AG09319 (cell line): Measurements from ENCODE around the gene CEP112.
"Not testable (repeated sequence)": the region's sequence is repeated elsewhere in the genome, so short reads cannot be mapped to it uniquely, and the experiment has no call there.

ENCODE experiments used
- DNase-seq: peaks from one replicate; pipeline ENCODE4 v3.0.0-alpha.2; 2010; ENCODE audit warnings: low read depth; ENCODE audit errors: extremely low read depth
- CTCF ChIP-seq: IDR thresholded peaks from 2 replicates; pipeline ENCODE4 v1.5.1; 2011; ENCODE audit warnings: low read depth, mild to moderate bottlenecking, inconsistent platforms, low read length, moderate library complexity

CEP112 gene

GRCh38 chr17:65852911-65853310 lies 339.0 kb downstream of the CEP112 start:
- TF ChIP-seq CTCF: no peak
- no peak for DNase-seq

DNA sequence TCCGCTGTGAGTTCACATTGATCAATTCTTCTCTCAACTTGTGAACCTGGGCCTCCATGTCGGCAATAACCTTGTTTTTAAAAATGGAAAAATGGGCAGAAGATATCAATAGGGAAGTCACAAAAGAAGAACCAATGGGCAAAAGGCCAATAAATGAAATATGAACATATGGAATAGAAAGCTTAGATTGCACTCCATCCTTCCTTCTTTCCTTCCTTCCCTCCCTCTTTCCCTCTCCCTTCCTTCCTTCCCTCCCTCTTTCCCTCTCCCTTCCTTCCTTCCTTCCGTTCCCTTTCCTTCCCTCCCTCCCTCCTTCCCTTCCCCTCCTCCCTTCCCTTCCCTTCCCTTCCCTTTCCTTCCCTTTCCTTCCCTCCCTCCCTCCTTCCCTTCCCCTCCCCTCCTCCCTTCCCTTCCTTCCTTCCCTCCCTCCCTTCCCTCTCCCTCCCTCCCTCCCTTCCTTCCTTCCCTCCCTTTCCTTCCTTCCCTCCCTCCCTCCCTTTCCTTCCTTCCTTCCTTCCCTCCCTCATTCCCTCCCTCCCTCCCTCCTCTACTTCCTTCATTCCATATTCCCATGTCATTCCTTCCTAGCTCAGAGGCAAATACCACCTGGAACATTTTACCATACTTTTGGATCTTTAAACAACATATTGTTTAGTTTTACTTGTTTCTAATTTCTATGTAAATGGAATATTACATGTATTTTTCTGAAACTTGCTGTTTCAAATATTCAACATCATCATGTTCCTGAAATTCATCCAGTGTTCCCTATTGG lies 339.8 kb downstream of the CEP112 start:
- TF ChIP-seq CTCF: no peak
- no peak for DNase-seq

- no peak for TF ChIP-seq CTCF
- DNase-seq: no peak
Observed at GRCh38 chr17:65850486-65850885, 341.4 kb downstream of the CEP112 start.

DNA sequence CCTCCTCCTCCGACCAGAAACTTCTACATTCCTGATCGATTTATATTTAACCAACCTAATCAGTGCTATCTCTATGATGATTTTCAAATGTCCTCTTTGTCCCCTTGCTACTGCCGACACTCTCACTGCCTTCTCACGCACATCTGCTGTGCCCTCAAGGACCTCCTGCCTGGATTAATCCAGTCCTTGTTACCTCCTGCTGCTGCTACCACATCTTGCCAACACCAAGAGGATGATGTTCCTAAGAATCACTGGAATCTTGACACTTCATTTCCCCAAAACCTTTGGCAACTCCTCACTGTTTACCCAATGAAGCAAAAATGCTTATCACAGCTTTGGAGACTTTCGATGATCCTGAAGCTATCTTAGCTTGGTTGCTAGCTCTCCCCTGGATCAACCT lies 343.2 kb downstream of the CEP112 start:
- TF ChIP-seq CTCF: no peak
- DNase-seq: no peak

DNA sequence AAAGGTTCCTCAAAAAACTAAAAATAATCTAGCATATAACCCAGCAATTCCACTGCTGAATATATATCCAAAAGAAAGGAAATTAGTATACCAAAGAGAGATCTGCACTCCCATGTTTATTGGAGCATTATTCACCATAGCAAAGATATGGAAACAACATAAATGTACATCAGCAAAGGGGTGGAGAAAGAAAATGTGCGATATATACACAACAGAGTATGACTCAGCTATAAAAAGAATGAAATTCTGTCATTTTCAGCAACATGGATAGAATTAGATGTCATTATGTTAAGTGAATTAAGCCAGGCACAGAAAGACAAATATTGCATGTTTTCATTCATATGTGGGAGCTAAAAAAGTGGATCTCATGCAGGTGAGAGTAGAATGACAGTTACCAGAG lies 350.8 kb downstream of the CEP112 start:
- TF ChIP-seq CTCF: no peak
- no peak for DNase-seq

- DNase-seq: not testable (repeated sequence)
Observed at GRCh38 chr17:65837232-65837631, 354.7 kb downstream of the CEP112 start.

DNA sequence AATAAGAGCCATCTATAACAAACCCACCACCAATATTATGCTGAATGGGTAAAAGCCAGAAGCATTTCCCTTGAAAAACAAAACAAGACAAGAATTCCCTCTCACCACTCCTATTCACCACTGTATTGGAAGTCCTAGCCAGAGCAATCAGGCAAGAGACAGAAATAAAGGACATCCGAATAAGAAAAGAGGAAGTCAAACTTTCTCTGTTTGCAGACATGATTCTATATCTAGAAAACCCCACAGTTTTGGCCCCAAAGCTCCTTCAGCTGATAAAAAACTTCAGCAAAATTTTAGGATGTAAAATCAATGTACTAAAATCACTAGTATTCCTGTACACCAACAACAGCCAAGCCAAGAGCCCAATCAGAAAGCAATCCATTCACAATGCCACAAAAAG lies 358.7 kb downstream of the CEP112 start:
- no peak for TF ChIP-seq CTCF
- no peak for DNase-seq

- DNase-seq: peak; percentile 7
- no peak for TF ChIP-seq CTCF
Observed at GRCh38 chr17:65830356-65830755, 361.6 kb downstream of the CEP112 start.

DNA sequence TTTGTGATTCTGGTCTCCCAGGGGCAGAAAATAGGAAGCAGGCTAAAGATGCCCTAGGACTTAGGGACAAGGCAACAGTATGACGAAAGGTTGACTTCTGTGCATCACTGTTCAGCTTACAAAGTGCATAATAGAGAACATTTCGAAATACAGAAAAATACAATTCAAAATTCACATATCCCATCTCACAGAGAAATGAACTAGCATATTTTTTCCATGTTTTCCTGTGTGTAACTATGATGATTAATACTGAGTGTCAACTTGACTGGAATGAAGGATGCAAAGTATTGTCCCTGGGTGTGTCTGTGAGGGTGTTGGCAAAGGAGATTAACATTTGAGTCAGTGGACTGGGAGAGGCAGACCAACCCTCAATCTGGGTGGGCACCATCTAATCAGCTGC lies 365.4 kb downstream of the CEP112 start:
- not testable (repeated sequence) for DNase-seq
